ENCODE measurements around the gene EPB41. TPM values are rescaled to one million over a fixed set of nuclear protein-coding genes. Genes with fewer than 3 reads are reported as not detected.

Gene EPB41
- total and polyA plus RNA-seq, 2 of the 4 experiments (the other 2 are of a cell fraction), result 4.6 to 10.0 TPM

GRCh38 chr1:29113413-29114117 is 199.2 kb downstream of the EPB41 start:
- dilution Hi-C loops (cut with HindIII; ENCODE audit: low sequenced_read_pairs, unreplicated experiment), result no loop called here
- WGBS, 2 experiments (ENCODE audit: extremely low coverage in 2 of 2, insufficient read length in 1 of 2), result no CpG with 5 or more reads among the region's 6 CpGs
- H3K79me1 ChIP-seq (ENCODE audit: low read depth in 1 of 2, low read length in 2 of 2), result no peaks in the 10 kb centered on the region
- H4K20me1 ChIP-seq (ENCODE audit: insufficient read depth, low read length), result no peaks in the 10 kb centered on the region
- intact Hi-C loops (cut with micrococcal nuclease), result no loop called here
- no peak overlapping the region for H3K18ac ChIP-seq (ENCODE audit: low read depth, low read length)
- H3K36me3 ChIP-seq (ENCODE audit: control insufficient read depth, insufficient read depth, low read length), result no peaks in the 10 kb centered on the region
- no peak overlapping the region for H3K56ac ChIP-seq (ENCODE audit: extremely low read depth, insufficient read depth, low read length)
- H2BK15ac ChIP-seq (ENCODE audit: low read depth, low read length), result no peak overlapping the region
- H3K4me2 ChIP-seq (ENCODE audit: low read depth, low read length), result no peak overlapping the region
- in situ Hi-C loops (cut with MboI; ENCODE audit: low sequenced_read_pairs), result no loop called here
- BruUV-seq (replicated peaks), result no TSS peak
- no peak overlapping the region for H4K8ac ChIP-seq (ENCODE audit: low read depth in 2 of 2, low read length in 2 of 2)
- no peak overlapping the region for H3K27ac ChIP-seq (ENCODE audit: insufficient read depth, low read length)
- ChIA-PET CTCF (no interaction called here), POLR2A (ENCODE audit: unreplicated experiment) (interaction anchor here (0.6 kb wide), 1 partner anchor 71 kb away, joined by 3 read pairs; no protein-coding TSS in a partner anchor)
- H3K14ac ChIP-seq (replicated peaks; ENCODE audit: low read depth, low read length), result no peak overlapping the region
- TF ChIP-seq CHD1 (IDR thresholded peaks at IDR 0.05; ENCODE audit: low read depth, low read length) (no peak), FOS (IDR thresholded peaks at IDR 0.05; ENCODE audit: low read depth, low read length) (no peak), ELK1 (IDR thresholded peaks at IDR 0.05; ENCODE audit: borderline replicate concordance, low read depth, low read length) (no peak), BHLHE40 (IDR thresholded peaks at IDR 0.05; ENCODE audit: low read depth, low read length) (no peak), MAZ (IDR thresholded peaks at IDR 0.05; ENCODE audit: borderline replicate concordance, low read depth, low read length) (no peak), POLR2A (IDR thresholded peaks at IDR 0.05; ENCODE audit: low read depth, low read length) (no peak), RAD21 (IDR thresholded peaks at IDR 0.05; ENCODE audit: low read length) (no peak), NFE2L2 (IDR thresholded peaks at IDR 0.05; ENCODE audit: low read depth, low read length) (no peak), CTCF (conservative IDR thresholded peaks at IDR 0.05; ENCODE audit: low read depth, low read length) (no peak), SMC3 (IDR thresholded peaks at IDR 0.05; ENCODE audit: low read depth, low read length) (no peak), MAFK (IDR thresholded peaks at IDR 0.05; ENCODE audit: low read depth, low read length) (no peak)
- no peaks in the 10 kb centered on the region for H3K9me3 ChIP-seq (ENCODE audit: control insufficient read depth, insufficient read depth, low read length)
- no peak overlapping the region for H2AK5ac ChIP-seq (ENCODE audit: low read depth, low read length)
- ATAC-seq (ENCODE audit: low read depth) (no peak), DNase-seq (no peak)
- no peaks in the 10 kb centered on the region for H3K4me1 ChIP-seq (ENCODE audit: control insufficient read depth, insufficient read depth, low read length)
- no peak overlapping the region for H4K5ac ChIP-seq (ENCODE audit: low read depth, low read length)
- H2AK9ac ChIP-seq (replicated peaks; ENCODE audit: low read depth, low read length, poor library complexity), result no peak overlapping the region
- no peak overlapping the region for H2BK5ac ChIP-seq (ENCODE audit: low read depth, low read length, poor library complexity, severe bottlenecking)
- H2BK20ac ChIP-seq (ENCODE audit: low read depth, low read length), result no peak overlapping the region
- no peak overlapping the region for H3K23ac ChIP-seq (ENCODE audit: low read depth, low read length)
- no peak overlapping the region for H3K4me3 ChIP-seq (ENCODE audit: insufficient read depth, low read depth, low read length)
- no peak overlapping the region for H3K9ac ChIP-seq (ENCODE audit: low read depth, low read length)
- H4K91ac ChIP-seq (ENCODE audit: insufficient read depth, low read depth, low read length), result no peak overlapping the region
- H3K4ac ChIP-seq (ENCODE audit: low read depth, low read length), result no peak overlapping the region
- H2BK120ac ChIP-seq (ENCODE audit: low read depth, low read length), result no peak overlapping the region
- no peaks in the 10 kb centered on the region for H3K9me1 ChIP-seq (ENCODE audit: insufficient read depth, low read length)
- H2AFZ ChIP-seq (replicated peaks; ENCODE audit: low read length, poor library complexity), result no peak overlapping the region
- no peaks in the 10 kb centered on the region for H3K27me3 ChIP-seq (ENCODE audit: control insufficient read depth, insufficient read depth, low read length)

All from IMR-90 (cell line).